Muscle layer of duodenum (tissue), 2 donors: Measurements from ENCODE around the gene MT1A.
"Not testable (repeated sequence)": the region's sequence is repeated elsewhere in the genome, so short reads cannot be mapped to it uniquely, and the experiment has no call there.

ENCODE experiments used
- H3K27ac ChIP-seq: one replicate; pipeline ENCODE4 v1.7.0; 2013; ENCODE audit warnings: mild to moderate bottlenecking, low read length
- H3K27me3 ChIP-seq: one replicate; pipeline ENCODE4 v1.7.0; 2013; ENCODE audit warnings: low read depth, mild to moderate bottlenecking, control low read depth, low read length
- H3K36me3 ChIP-seq, 2 donors: one replicate each; pipeline ENCODE4 v1.7.0; 2013; ENCODE audit warnings: low read length in 2 of 2, control low read depth in 1 of 2, mild to moderate bottlenecking in 1 of 2; ENCODE audit not compliant: insufficient read depth in 2 of 2, control insufficient read depth in 1 of 2
- H3K4me1 ChIP-seq, 2 donors: one replicate each; pipeline ENCODE4 v1.7.0; 2013; ENCODE audit warnings: low read length in 2 of 2, mild to moderate bottlenecking in 2 of 2, control low read depth in 1 of 2, moderate library complexity in 1 of 2; ENCODE audit not compliant: insufficient read depth in 2 of 2, control insufficient read depth in 1 of 2
- H3K4me3 ChIP-seq, 2 donors: one replicate each; pipeline ENCODE4 v1.7.0; 2013; ENCODE audit warnings: low read length in 2 of 2, low read depth in 1 of 2, mild to moderate bottlenecking in 1 of 2
- H3K9me3 ChIP-seq, 2 donors: one replicate each; pipeline ENCODE4 v1.7.0; 2013; ENCODE audit warnings: low read length in 2 of 2, control low read depth in 1 of 2, mild to moderate bottlenecking in 1 of 2; ENCODE audit not compliant: control insufficient read depth in 1 of 2
- donor health status: healthy.

The MT1A gene

GRCh38 chr16:56674570-56674969 lies 36.1 kb downstream of the MT1A start:
- H3K27me3 ChIP-seq = not testable (repeated sequence)

GRCh38 chr16:56675685-56676210 lies 37.3 kb downstream of the MT1A start:
- Histone ChIP-seq H3K27me3 (no peaks in the 10 kb centered on the region), H3K4me1 (peaks cover 0 to 3% of the 10 kb centered on the region in 2 donors), H3K27ac (no peak overlapping the region), H3K4me3 (peak overlapping the region in 1 of 2 donors; percentile 30), H3K9me3 (no peaks in the 10 kb centered on the region), H3K36me3 (no peaks in the 10 kb centered on the region)

More at GRCh38 chr16:56674570-56674969, 36.1 kb downstream of the MT1A start:
- not testable (repeated sequence) for H3K9me3 ChIP-seq, H3K4me1 ChIP-seq, H3K27ac ChIP-seq, H3K4me3 ChIP-seq, H3K36me3 ChIP-seq

- Histone ChIP-seq H3K4me3 (no peak overlapping the region), H3K27ac (no peak overlapping the region), H3K27me3 (no peaks in the 10 kb centered on the region), H3K4me1 (peaks cover 0 to 3% of the 10 kb centered on the region in 2 donors), H3K9me3 (no peaks in the 10 kb centered on the region), H3K36me3 (no peaks in the 10 kb centered on the region)
Measured at GRCh38 chr16:56677474-56677873, 39.0 kb downstream of the MT1A start.

GRCh38 chr16:56679078-56679730 lies 40.7 kb downstream of the MT1A start:
- Histone ChIP-seq H3K4me3 (no peak overlapping the region), H3K9me3 (no peaks in the 10 kb centered on the region), H3K27me3 (no peaks in the 10 kb centered on the region), H3K36me3 (no peaks in the 10 kb centered on the region), H3K27ac (no peak overlapping the region), H3K4me1 (peaks cover 3 to 11% of the 10 kb centered on the region in 2 donors)

GRCh38 chr16:56679818-56680217 lies 41.4 kb downstream of the MT1A start:
- Histone ChIP-seq H3K4me3 (no peak overlapping the region), H3K27ac (no peak overlapping the region), H3K36me3 (no peaks in the 10 kb centered on the region), H3K9me3 (no peaks in the 10 kb centered on the region), H3K4me1 (peaks cover 3 to 11% of the 10 kb centered on the region in 2 donors), H3K27me3 (no peaks in the 10 kb centered on the region)

GRCh38 chr16:56681939-56682702 lies 43.7 kb downstream of the MT1A start, which contains the start of gene MT1X:
Gene MT1X (plus strand): TSS chr16:56682470. CDS start chr16:56682541, 71 bp downstream.
- H3K4me1 ChIP-seq = peaks cover 0 to 11% of the 10 kb centered on the region in 2 donors

GRCh38 chr16:56682703-56683397 lies 44.4 kb downstream of the MT1A start:
- peak overlapping the region; percentile 95 for H3K27ac ChIP-seq
- no peaks in the 10 kb centered on the region for H3K27me3 ChIP-seq
- H3K36me3 ChIP-seq = no peaks in the 10 kb centered on the region
- H3K4me1 ChIP-seq = peaks cover 0 to 11% of the 10 kb centered on the region in 2 donors
- H3K4me3 ChIP-seq = peak overlapping the region; percentile 65 to 97
- H3K9me3 ChIP-seq = no peaks in the 10 kb centered on the region

More at GRCh38 chr16:56681939-56682702, 43.7 kb downstream of the MT1A start, which contains the start of gene MT1X:
- H3K27ac ChIP-seq = peak within 1 kb of the TSS; percentile 95
- no peaks in the 10 kb centered on the region for H3K9me3 ChIP-seq
- H3K27me3 ChIP-seq = no peaks in the 10 kb centered on the region
- H3K4me3 ChIP-seq = peak within 1 kb of the TSS; percentile 65 to 97
- no peaks in the 10 kb centered on the region for H3K36me3 ChIP-seq

GRCh38 chr16:56683424-56684172 lies 45.1 kb downstream of the MT1A start:
- peaks cover 0 to 11% of the 10 kb centered on the region in 2 donors for H3K4me1 ChIP-seq
- H3K27me3 ChIP-seq = no peaks in the 10 kb centered on the region
- no peaks in the 10 kb centered on the region for H3K9me3 ChIP-seq
- no peaks in the 10 kb centered on the region for H3K36me3 ChIP-seq
- H3K4me3 ChIP-seq = peak overlapping the region; percentile 65 to 97
- H3K27ac ChIP-seq = peak overlapping the region; percentile 95

GRCh38 chr16:56684256-56684925 lies 45.9 kb downstream of the MT1A start:
- Histone ChIP-seq H3K9me3 (no peaks in the 10 kb centered on the region), H3K4me3 (peak overlapping the region; percentile 65 to 97), H3K27ac (peak overlapping the region; percentile 14), H3K27me3 (no peaks in the 10 kb centered on the region), H3K36me3 (no peaks in the 10 kb centered on the region), H3K4me1 (peaks cover 0 to 11% of the 10 kb centered on the region in 2 donors)

GRCh38 chr16:56684926-56685590 lies 46.6 kb downstream of the MT1A start:
- no peaks in the 10 kb centered on the region for H3K36me3 ChIP-seq
- H3K4me3 ChIP-seq = no peak overlapping the region
- no peaks in the 10 kb centered on the region for H3K27me3 ChIP-seq
- peaks cover 0 to 11% of the 10 kb centered on the region in 2 donors for H3K4me1 ChIP-seq
- peak overlapping the region; percentile 14 for H3K27ac ChIP-seq
- H3K9me3 ChIP-seq = no peaks in the 10 kb centered on the region
